ENCODE results near the gene ANO2. TPM values are rescaled to one million over a fixed set of nuclear protein-coding genes. Genes with fewer than 3 reads are reported as not detected.

The ANO2 gene
- total RNA-seq, 2 experiments from 2014 or later, result not detected

GRCh38 chr12:5593086-5593485 is 352.0 kb downstream of the ANO2 start:
- Mint-ChIP-seq H3K36me3 (ENCODE audit: low read depth) (no peaks in the 10 kb centered on the region), H3K4me3 (no peak overlapping the region), H3K27me3 (peaks cover 2% of the 10 kb centered on the region), H3K4me1 (no peaks in the 10 kb centered on the region), H3K9me3 (ENCODE audit: low read depth) (no peaks in the 10 kb centered on the region), H3K27ac (no peak overlapping the region)
- CTCF ChIA-PET, result interaction anchor here (0.7 to 0.8 kb wide), 2 partner anchors 12 to 325 kb away, joined by 3 read pairs; no protein-coding TSS in a partner anchor
- intact Hi-C loops (cut with DNase I, micrococcal nuclease), result no loop called here
- no peak for ATAC-seq
- DNase-seq, result no peak
- POLR2A ChIA-PET, result no interaction called here

GRCh38 chr12:5592310-5592709 is 352.7 kb downstream of the ANO2 start:
- no peaks in the 10 kb centered on the region for H3K9me3 Mint-ChIP-seq (ENCODE audit: low read depth)
- peaks cover 2% of the 10 kb centered on the region for H3K27me3 Mint-ChIP-seq
- H3K4me1 Mint-ChIP-seq, result no peaks in the 10 kb centered on the region
- no peak overlapping the region for H3K4me3 Mint-ChIP-seq
- intact Hi-C loops (cut with DNase I, micrococcal nuclease), result no loop called here
- H3K27ac Mint-ChIP-seq, result no peak overlapping the region
- H3K36me3 Mint-ChIP-seq (ENCODE audit: low read depth), result no peaks in the 10 kb centered on the region
- DNase-seq (no peak), ATAC-seq (no peak)
- CTCF ChIA-PET, result no interaction called here
- POLR2A ChIA-PET, result no interaction called here

- POLR2A ChIA-PET, result no interaction called here
- CTCF ChIA-PET, result interaction anchor here (0.7 kb wide), 1 partner anchor 12 kb away, joined by 4 read pairs; no protein-coding TSS in a partner anchor
- H3K36me3 Mint-ChIP-seq (ENCODE audit: low read depth), result no peaks in the 10 kb centered on the region
- no peaks in the 10 kb centered on the region for H3K9me3 Mint-ChIP-seq (ENCODE audit: low read depth)
- H3K27ac Mint-ChIP-seq, result no peak overlapping the region
- ATAC-seq, result no peak
- H3K4me1 Mint-ChIP-seq, result no peaks in the 10 kb centered on the region
- H3K27me3 Mint-ChIP-seq, result peaks cover 2% of the 10 kb centered on the region
- DNase-seq, result no peak
- intact Hi-C loops (cut with DNase I, micrococcal nuclease), result no loop called here
- H3K4me3 Mint-ChIP-seq, result no peak overlapping the region
Observed at GRCh38 chr12:5590316-5590715, 354.7 kb downstream of the ANO2 start.

GRCh38 chr12:5589054-5589453 is 356.0 kb downstream of the ANO2 start:
- no peak overlapping the region for H3K4me3 Mint-ChIP-seq
- POLR2A ChIA-PET, result no interaction called here
- CTCF ChIA-PET, result no interaction called here
- H3K9me3 Mint-ChIP-seq (ENCODE audit: low read depth), result no peaks in the 10 kb centered on the region
- H3K4me1 Mint-ChIP-seq, result no peaks in the 10 kb centered on the region
- ATAC-seq, result no peak
- no peak overlapping the region for H3K27ac Mint-ChIP-seq
- no peaks in the 10 kb centered on the region for H3K36me3 Mint-ChIP-seq (ENCODE audit: low read depth)
- H3K27me3 Mint-ChIP-seq, result no peaks in the 10 kb centered on the region
- no peak for DNase-seq
- intact Hi-C loops (cut with DNase I, micrococcal nuclease), result no loop called here

GRCh38 chr12:5588591-5588990 is 356.5 kb downstream of the ANO2 start:
- ATAC-seq (no peak), DNase-seq (no peak)
- CTCF ChIA-PET, result no interaction called here
- H3K4me1 Mint-ChIP-seq, result no peaks in the 10 kb centered on the region
- H3K36me3 Mint-ChIP-seq (ENCODE audit: low read depth), result no peaks in the 10 kb centered on the region
- intact Hi-C loops (cut with DNase I, micrococcal nuclease), result no loop called here
- H3K4me3 Mint-ChIP-seq, result no peak overlapping the region
- no peaks in the 10 kb centered on the region for H3K9me3 Mint-ChIP-seq (ENCODE audit: low read depth)
- POLR2A ChIA-PET, result no interaction called here
- no peaks in the 10 kb centered on the region for H3K27me3 Mint-ChIP-seq
- no peak overlapping the region for H3K27ac Mint-ChIP-seq

GRCh38 chr12:5588176-5588575 is 356.9 kb downstream of the ANO2 start:
- POLR2A ChIA-PET, result no interaction called here

GRCh38 chr12:5587711-5588121 is 357.3 kb downstream of the ANO2 start:
- ATAC-seq (no peak), DNase-seq (no peak)
- intact Hi-C loops (cut with DNase I, micrococcal nuclease), result no loop called here
- Mint-ChIP-seq H3K27ac (no peak overlapping the region), H3K9me3 (ENCODE audit: low read depth) (no peaks in the 10 kb centered on the region), H3K36me3 (ENCODE audit: low read depth) (no peaks in the 10 kb centered on the region), H3K27me3 (no peaks in the 10 kb centered on the region), H3K4me1 (no peaks in the 10 kb centered on the region), H3K4me3 (no peak overlapping the region)
- CTCF ChIA-PET, result no interaction called here
- POLR2A ChIA-PET, result no interaction called here

More at GRCh38 chr12:5588176-5588575, 356.9 kb downstream of the ANO2 start:
- intact Hi-C loops (cut with DNase I, micrococcal nuclease), result no loop called here
- no peaks in the 10 kb centered on the region for H3K27me3 Mint-ChIP-seq
- H3K4me1 Mint-ChIP-seq, result no peaks in the 10 kb centered on the region
- H3K36me3 Mint-ChIP-seq (ENCODE audit: low read depth), result no peaks in the 10 kb centered on the region
- DNase-seq, result no peak
- no peak overlapping the region for H3K4me3 Mint-ChIP-seq
- H3K27ac Mint-ChIP-seq, result no peak overlapping the region
- no peak for ATAC-seq
- no peaks in the 10 kb centered on the region for H3K9me3 Mint-ChIP-seq (ENCODE audit: low read depth)
- CTCF ChIA-PET, result no interaction called here

- ChIA-PET CTCF (no interaction called here), POLR2A (no interaction called here)
- H3K27ac Mint-ChIP-seq, result no peak overlapping the region
- H3K27me3 Mint-ChIP-seq, result peaks cover 3% of the 10 kb centered on the region
- no peak for DNase-seq
- intact Hi-C loops (cut with DNase I, micrococcal nuclease), result no loop called here
- H3K4me3 Mint-ChIP-seq, result no peak overlapping the region
- no peaks in the 10 kb centered on the region for H3K36me3 Mint-ChIP-seq (ENCODE audit: low read depth)
- H3K9me3 Mint-ChIP-seq (ENCODE audit: low read depth), result no peaks in the 10 kb centered on the region
- no peak for ATAC-seq
- H3K4me1 Mint-ChIP-seq, result no peaks in the 10 kb centered on the region
Observed at GRCh38 chr12:5586201-5586600, 358.9 kb downstream of the ANO2 start.

- H3K27me3 Mint-ChIP-seq, result peaks cover 3% of the 10 kb centered on the region
- ATAC-seq, result no peak
- no peak for DNase-seq
- H3K4me3 Mint-ChIP-seq, result no peak overlapping the region
- no peaks in the 10 kb centered on the region for H3K36me3 Mint-ChIP-seq (ENCODE audit: low read depth)
- H3K4me1 Mint-ChIP-seq, result no peaks in the 10 kb centered on the region
- CTCF ChIA-PET, result no interaction called here
- POLR2A ChIA-PET, result no interaction called here
- H3K27ac Mint-ChIP-seq, result no peak overlapping the region
- no peaks in the 10 kb centered on the region for H3K9me3 Mint-ChIP-seq (ENCODE audit: low read depth)
- intact Hi-C loops (cut with DNase I, micrococcal nuclease), result no loop called here
Observed at GRCh38 chr12:5585178-5585577, 359.9 kb downstream of the ANO2 start.

GRCh38 chr12:5584412-5585175 is 360.5 kb downstream of the ANO2 start:
- intact Hi-C loops (cut with DNase I, micrococcal nuclease), result no loop called here
- POLR2A ChIA-PET, result no interaction called here
- H3K4me1 Mint-ChIP-seq, result no peaks in the 10 kb centered on the region
- H3K36me3 Mint-ChIP-seq (ENCODE audit: low read depth), result no peaks in the 10 kb centered on the region
- no peak overlapping the region for H3K4me3 Mint-ChIP-seq
- DNase-seq (no peak), ATAC-seq (no peak)
- no peak overlapping the region for H3K27ac Mint-ChIP-seq
- no peaks in the 10 kb centered on the region for H3K9me3 Mint-ChIP-seq (ENCODE audit: low read depth)
- CTCF ChIA-PET, result no interaction called here
- peaks cover 3% of the 10 kb centered on the region for H3K27me3 Mint-ChIP-seq

GRCh38 chr12:5582541-5582940 is 362.5 kb downstream of the ANO2 start:
- ATAC-seq, result no peak
- ChIA-PET CTCF (no interaction called here), POLR2A (no interaction called here)
- no peak for DNase-seq
- Mint-ChIP-seq H3K4me3 (no peak overlapping the region), H3K36me3 (ENCODE audit: low read depth) (no peaks in the 10 kb centered on the region), H3K27me3 (peaks cover 3% of the 10 kb centered on the region), H3K4me1 (no peaks in the 10 kb centered on the region), H3K9me3 (ENCODE audit: low read depth) (no peaks in the 10 kb centered on the region), H3K27ac (no peak overlapping the region)
- intact Hi-C loops (cut with DNase I, micrococcal nuclease), result no loop called here

- CTCF ChIA-PET, result no interaction called here
- no peaks in the 10 kb centered on the region for H3K4me1 Mint-ChIP-seq
- POLR2A ChIA-PET, result no interaction called here
- no peaks in the 10 kb centered on the region for H3K9me3 Mint-ChIP-seq (ENCODE audit: low read depth)
- intact Hi-C loops (cut with DNase I, micrococcal nuclease), result no loop called here
- no peak overlapping the region for H3K27ac Mint-ChIP-seq
- no peak overlapping the region for H3K4me3 Mint-ChIP-seq
- ATAC-seq (no peak), DNase-seq (no peak)
- H3K27me3 Mint-ChIP-seq, result peaks cover 3% of the 10 kb centered on the region
- H3K36me3 Mint-ChIP-seq (ENCODE audit: low read depth), result no peaks in the 10 kb centered on the region
Observed at GRCh38 chr12:5582018-5582417, 363.0 kb downstream of the ANO2 start.

Data from activated CD4-positive, alpha-beta T cell treated with anti-CD3 and anti-CD28 coated beads for 36 hours (primary cell).